ENCODE results near the gene SIGLEC8.

- TF ChIP-seq JUND (IDR thresholded peaks at IDR 0.05; ENCODE audit: low read length) (no peak), POU5F1 (IDR thresholded peaks at IDR 0.05; ENCODE audit: low read depth, low read length) (no peak), CTCF (IDR thresholded peaks at IDR 0.05; ENCODE audit: control extremely low read depth in 1 of 3, insufficient read depth in 1 of 3, low read depth in 1 of 3, low read length in 3 of 3) (no peak), HDAC6 (IDR thresholded peaks at IDR 0.05; ENCODE audit: low read depth, low read length) (no peak), PHF8 (conservative IDR thresholded peaks at IDR 0.05; ENCODE audit: low read depth, low read length) (no peak), ZNF274 (IDR thresholded peaks at IDR 0.05; ENCODE audit: borderline replicate concordance, extremely low read depth, low read length) (no peak), YY1 (IDR thresholded peaks at IDR 0.05; ENCODE audit: low read depth, low read length) (no peak)
Observed at GRCh38 chr19:51421229-51422052, 36.8 kb downstream of the SIGLEC8 start.

Data from H1 (cell line).